GM15510 (cell line): ENCODE results near the gene TRAF1.

Experiments used
- POLR2A ChIP-seq: IDR thresholded peaks from 3 replicates; pipeline ENCODE4 v1.6.1; 2011; ENCODE audit warnings: borderline replicate concordance; ENCODE audit not compliant: insufficient read length; ENCODE audit errors: extremely low read depth

Gene TRAF1

DNA sequence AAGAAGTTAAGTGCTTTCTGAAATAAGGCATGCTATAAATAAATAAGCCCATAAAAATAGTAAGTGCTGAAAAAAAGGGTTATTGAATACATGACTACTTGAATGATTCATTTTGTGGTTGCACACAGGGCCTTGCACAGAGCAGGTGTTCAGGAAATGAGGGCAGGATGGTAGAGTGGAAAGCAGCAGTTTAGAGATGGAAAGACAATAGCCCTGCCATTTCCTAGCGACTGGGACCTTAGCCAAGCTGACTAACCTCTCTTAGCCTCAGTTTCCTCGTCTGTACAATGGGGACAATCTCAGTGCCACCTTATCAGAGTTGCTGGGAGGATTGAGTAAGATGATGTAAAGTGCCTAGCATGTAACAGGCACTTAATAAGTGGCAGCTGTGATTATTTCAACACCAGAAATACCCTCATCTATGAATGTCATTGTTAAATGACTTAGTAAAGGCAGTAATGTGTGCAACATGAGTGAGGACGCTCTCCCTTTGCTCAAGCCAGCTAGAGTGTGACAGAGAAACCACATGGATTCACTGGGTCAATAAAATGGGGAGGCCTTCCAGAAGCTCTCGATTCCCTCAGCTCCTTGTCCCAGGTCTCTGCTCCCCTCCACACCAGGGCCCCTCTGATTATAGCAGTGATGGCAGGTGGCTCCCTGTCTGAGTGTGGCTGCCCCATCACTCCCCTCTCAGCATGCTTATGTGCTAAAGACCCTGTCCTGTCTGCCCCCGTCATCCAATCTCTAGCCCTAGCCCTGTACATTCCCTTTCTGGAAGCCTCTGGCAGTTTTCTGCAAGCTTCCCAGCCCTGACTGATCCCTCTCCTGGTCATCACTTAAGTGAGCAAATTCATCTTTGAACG, 33.6 kb downstream of the TRAF1 start:
- TF ChIP-seq POLR2A = no peak

DNA sequence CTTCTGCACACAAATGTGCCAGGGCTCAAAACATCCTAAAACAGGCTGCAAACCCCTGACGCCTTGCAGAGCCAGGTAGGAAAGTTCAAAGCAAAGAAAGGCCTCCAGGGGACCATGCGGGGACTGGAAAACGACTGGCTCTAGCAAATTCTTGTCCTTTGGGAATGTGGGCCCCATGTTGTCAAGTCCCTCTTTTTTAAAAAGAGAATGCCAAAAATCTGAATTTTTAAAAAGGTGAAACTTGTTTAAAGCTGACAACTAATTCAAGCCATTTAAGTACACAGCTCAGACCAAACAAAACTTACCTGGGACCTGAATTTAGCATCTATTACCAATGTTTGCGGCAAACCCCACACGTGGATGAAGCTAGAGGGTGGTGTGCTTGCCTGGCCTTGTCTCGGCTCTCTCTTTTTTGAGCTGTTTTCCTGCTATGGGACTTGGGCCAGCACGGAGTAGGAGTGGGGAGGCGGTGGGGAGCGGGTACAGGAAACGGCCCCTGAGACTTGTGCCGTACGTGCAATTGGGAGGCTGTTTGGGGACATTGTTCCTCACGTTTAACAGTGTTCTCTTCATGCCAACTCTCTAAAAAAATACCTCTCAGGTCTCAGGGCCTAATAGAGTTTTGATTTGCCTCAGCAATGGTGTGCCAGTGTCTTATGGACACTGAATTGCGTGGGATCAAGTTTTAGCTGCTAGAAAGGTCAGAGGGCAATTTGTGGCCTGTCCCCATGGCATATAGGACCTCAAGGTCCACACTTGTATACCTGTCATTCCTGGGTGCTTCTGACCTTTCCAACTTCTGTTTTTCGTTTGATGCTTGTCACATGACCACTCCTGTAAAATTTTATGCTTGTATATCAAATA, 34.5 kb downstream of the TRAF1 start:
- no peak for TF ChIP-seq POLR2A

DNA sequence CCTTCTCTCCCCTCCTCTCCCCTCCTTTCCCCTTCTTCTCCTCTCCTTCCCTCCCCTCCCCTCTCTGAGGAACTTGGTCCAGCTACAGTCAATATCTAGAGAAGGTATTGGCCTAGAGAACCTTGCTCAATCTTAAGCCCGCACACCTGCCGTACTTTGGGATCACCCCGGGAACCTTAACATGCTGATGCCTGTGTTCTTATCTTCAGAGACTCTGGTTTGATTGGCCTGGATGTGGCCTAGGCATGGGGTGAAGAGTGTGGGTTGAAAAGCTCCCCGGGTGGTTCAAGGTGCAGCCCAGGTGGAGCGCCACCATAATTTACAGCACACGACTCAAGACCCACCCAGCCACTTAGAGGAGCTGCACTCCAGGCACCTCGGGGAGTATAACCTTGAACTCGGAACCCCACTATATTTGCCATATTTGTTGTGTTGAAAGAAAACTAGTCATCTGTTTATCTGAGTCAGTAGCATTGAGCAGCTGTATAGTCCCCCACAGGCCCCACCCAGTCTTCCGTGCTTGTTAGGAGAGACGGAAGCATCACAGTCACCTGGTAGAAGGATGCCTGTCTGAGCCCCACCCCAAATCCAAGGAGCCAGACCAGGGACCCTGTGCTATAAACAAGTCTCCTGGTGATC, 35.2 kb downstream of the TRAF1 start:
- TF ChIP-seq POLR2A = no peak

DNA sequence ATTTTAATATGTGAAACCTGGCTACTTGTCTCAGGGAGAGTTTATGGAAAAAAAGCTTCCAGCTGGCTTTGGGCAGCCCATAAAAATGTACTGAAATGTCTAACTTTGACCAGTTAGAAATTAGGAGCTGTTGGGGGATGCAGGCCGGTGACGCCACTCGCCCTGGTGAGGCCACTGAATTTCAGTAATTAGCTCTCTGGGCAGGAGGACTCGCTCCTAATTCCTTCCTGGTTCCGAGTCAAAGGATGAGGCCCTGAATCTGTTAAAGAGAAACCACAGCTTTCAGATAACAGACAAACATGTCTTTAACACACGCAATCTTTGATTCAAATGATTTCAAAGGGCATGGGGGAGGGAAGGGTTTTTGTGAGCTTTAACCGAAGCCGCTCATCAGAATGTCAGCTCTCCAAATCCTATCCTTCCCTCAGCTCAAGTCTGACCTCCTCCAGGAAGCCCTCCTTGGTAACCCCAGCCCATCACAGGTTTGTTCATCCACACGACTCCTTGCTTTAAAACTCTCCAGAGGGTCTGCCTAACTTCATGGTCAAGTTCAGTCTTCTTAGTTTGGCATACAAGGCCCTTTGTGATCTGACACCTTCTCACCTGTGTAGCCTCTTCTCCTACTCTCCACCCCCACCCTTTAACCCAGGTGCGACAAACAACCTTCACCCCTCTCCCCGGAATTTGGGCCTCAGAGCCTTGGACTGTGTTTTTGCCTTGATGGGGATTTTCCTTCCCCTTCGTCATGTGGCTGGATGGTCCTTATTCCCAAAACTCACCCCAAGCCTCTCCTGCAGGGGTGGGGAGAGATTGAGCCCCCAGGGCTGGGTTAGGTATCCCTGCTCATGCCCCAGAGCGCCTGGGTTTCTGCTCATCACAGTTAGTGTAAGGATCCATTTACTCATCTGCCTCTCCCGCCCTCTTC, 36.0 kb downstream of the TRAF1 start:
- no peak for TF ChIP-seq POLR2A

DNA sequence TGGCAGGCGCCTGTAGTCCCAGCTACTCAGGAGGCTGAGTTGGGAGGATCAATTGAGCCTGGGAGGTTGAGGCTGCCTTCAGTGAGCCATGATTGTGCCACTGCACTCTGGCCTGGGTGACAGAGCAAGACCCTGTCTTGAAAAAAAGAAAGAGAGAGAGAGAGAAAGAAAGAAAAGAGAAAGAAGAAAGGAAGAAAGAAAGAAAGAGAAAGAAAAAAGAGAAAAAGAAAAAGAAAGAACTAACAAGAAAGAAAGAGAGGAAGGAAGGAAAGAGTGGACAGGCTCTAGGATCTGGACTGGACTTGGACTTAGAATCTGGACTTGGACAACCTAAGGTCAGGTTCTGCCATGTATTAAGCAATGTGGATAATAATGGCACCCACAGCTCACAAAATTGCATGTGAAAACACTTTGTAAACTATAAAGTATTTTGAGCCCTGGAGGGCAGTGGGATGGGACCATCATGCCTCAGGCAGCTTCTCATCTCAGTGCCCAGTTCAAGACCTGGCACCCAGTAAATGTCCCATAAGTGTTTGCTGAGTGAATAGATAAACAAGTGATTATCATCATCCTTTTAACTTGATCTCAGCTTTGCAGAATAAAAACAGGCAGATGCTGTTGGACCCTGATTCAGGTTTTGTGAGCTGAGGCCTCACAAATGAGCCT, 36.9 kb downstream of the TRAF1 start:
- no peak for TF ChIP-seq POLR2A

DNA sequence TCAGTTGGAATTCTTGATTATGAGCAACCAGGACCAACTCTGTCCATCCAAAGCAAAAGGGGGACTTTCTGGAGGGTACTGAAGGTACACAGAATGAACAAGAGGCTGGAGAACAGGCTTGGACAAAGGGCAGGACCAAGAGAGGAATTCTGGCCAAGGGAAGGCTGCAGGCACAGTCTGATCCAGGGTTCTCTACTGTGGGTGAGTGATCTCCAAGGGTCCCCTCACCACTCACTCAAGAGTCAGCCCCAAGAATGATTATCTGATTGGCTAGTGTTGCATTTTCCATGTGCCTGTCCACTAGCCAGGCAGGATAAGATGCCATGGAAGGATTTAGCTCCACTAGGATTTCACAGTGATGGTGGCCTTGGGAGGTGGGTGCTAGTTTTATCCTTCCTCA, 38.0 kb downstream of the TRAF1 start:
- TF ChIP-seq POLR2A = no peak

DNA sequence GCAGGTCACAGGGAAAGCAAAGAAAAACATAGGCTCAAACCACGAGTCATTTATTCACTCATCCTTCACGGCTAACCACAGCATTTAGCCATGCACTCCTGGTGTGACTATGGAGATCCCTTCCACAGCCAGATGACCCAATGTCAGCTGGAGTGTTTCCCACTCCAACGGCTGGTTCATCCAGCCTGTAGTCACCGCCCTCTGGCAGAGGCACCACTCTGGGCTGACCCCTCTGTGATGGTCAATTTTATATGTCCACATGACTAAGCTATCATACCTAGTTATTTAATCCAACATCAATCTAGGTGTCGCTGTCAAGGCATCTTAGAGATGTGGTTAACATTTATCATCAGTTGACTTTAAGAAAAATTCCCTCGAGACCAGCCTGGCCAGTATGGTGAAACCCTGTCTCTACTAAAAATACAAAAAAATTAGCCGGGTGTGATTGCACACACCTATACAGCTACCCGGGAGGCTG, 40.1 kb downstream of the TRAF1 start:
- no peak for TF ChIP-seq POLR2A

DNA sequence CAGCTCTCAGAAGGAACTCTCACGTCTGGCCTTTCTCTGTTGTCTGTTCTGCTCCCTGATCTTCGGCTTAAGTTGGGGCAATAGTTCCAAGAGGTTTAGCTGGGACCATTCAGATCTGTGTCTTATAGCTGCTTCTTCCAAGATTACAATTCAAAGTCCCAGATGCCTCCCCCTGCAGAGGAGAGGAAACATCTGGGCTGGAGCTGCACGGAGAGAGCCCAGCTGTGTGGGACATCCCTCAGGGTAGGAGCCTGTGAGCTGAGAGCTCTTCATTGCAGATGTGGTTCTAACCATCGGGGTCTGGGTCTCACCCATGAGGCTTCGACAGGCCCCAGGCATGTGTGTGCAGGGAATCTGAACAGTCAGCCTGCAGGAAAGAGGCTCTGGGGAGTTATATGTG, 40.6 kb downstream of the TRAF1 start:
- no peak for TF ChIP-seq POLR2A

DNA sequence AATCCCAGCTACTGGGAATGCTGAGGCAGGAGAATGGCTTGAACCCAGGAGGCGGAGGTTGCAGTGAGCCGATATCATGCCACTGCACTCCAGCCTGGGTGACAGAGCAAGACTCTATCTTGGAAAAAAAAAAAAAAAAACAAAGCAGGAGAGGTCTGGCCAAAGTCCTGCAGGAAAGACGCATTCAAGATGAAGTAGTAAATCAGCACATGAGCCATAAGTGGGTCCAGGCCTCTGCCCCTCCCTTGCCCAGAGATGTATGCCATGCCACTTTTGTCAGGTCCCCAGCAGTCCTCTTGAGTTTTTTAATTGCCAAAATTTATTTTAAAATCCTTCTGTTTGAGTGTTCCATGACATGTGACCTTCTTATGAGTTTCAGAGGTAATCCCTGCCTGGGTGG, 41.1 kb downstream of the TRAF1 start:
- TF ChIP-seq POLR2A = no peak

DNA sequence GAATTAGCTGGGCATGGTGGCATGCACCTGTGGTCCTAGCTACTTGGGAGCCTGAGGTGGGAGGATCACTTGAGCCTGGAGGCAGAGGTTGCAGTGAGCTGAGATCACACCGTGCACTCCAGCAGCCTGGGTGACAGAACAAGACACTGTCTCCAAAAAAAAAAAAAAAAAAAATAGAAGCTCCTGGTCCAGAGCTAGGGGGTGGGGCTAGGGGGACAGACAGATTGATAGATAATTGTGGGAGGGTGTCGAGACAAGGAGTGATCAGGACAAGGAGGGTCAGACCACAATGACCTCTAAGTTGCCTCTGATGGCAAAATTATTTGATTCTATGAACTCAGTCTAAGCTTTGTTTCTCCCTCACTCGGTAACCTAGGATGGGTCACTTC, 43.0 kb downstream of the TRAF1 start:
- TF ChIP-seq POLR2A = no peak

DNA sequence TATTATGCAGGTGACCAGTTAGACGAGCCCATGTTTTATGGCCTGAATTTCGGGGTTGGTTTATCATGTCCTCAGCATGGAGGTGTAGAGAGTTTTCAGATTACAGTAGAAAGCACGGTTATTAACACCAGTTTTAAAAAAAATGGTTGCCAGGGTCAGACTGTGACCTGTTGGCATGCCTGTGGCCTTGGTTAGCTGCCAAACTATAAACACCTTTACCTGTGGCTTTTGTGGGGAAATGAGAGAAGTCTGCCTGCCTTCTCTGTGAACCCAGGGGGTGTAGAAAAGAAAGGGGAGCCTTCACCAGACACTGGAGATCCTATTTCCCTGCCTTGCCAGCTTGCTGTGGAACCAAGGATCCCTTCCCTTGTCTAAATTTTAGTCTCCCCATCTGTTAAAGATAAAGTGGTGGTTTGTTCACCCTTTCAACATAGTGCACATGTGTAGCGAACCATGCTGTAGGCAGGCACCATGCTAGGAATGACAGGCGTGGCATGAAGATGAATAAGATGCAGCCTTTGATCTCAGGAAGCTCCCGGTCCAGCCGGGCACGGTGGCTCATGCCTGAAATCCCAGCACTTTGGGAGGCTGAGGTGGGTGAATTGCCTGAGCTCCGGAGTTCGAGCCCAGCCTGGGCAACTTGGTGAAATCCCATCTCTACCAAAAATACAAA, 43.5 kb downstream of the TRAF1 start:
- TF ChIP-seq POLR2A = no peak

DNA sequence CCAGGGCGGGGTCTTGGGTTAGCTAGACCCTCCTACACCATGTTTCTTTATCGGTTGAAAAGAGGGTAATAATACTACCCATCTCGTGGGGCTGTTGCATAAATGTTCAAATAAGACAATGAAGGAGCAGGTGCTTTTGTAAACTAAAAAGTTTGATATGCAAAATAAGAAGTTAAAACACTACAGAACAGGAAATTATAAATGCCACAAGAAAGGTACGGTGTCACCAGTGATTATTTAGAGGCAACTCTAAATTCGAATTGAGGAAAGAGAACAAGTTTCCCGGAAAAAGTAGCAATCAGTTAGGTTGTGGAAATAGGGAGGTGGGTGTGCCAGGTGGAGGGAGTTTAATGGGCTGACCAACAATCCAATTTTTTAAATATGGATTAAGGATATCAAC, 47.1 kb downstream of the TRAF1 start:
- no peak for TF ChIP-seq POLR2A
